Testis (tissue), 2 donors: ENCODE data around the gene ANO3.

Source experiments
- POLR2A ChIP-seq: fragments of 450-650 bp; IDR thresholded peaks from one replicate; pipeline ENCODE4 v1.6.1; 2017; ENCODE audit warnings: antibody characterized with exemption, mild to moderate bottlenecking, moderate library complexity
- TF ChIP-seq, protein P1 (sequence below), 3 experiments: fragments of 450-650 bp in 2 of 3; fragments of 200-600 bp in 1 of 3; sonication (generic) in 1 of 3; IDR thresholded peaks; one replicate each; pipeline ENCODE4 v1.5.1; 2016 to 2019; ENCODE audit warnings: antibody characterized with exemption in 3 of 3, mild to moderate bottlenecking in 2 of 3, moderate library complexity in 1 of 3

DNA sequence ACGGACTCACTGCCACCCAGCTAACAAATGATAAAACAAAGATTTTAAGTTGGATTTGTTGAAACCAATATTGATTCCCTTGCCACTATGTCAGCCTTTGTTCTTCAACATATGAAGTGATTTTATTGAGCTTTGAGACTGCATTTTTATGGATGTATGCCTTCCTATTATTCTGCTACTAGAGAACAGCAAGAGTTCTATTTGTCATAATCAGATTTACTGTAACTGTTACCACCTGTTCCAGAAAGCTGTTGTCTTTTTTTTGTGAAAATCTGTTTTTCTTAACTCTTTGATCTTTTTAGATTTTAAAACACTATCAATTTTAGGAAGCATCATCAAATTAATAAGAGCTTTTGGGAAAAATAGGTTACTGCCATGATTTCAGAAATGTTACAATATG, 125.7 kb downstream of the ANO3 start:
- TF ChIP-seq, protein P1, sequence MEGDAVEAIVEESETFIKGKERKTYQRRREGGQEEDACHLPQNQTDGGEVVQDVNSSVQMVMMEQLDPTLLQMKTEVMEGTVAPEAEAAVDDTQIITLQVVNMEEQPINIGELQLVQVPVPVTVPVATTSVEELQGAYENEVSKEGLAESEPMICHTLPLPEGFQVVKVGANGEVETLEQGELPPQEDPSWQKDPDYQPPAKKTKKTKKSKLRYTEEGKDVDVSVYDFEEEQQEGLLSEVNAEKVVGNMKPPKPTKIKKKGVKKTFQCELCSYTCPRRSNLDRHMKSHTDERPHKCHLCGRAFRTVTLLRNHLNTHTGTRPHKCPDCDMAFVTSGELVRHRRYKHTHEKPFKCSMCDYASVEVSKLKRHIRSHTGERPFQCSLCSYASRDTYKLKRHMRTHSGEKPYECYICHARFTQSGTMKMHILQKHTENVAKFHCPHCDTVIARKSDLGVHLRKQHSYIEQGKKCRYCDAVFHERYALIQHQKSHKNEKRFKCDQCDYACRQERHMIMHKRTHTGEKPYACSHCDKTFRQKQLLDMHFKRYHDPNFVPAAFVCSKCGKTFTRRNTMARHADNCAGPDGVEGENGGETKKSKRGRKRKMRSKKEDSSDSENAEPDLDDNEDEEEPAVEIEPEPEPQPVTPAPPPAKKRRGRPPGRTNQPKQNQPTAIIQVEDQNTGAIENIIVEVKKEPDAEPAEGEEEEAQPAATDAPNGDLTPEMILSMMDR (IDR thresholded peaks at IDR 0.05): no peak
- no peak for TF ChIP-seq POLR2A
